Prostate gland (tissue), 2 donors: ENCODE measurements around the gene MYO16.

Experiments
- CTCF ChIP-seq, 4 experiments: fragments of 200-600 bp in 2 of 4; fragments of 450-650 bp in 2 of 4; sonication (generic) in 2 of 4; IDR thresholded peaks; 1 replicate in 3 of 4; 2 replicates in 1 of 4; pipeline ENCODE4 v1.5.1; 2016 to 2019; ENCODE audit warnings: antibody characterized with exemption in 4 of 4, mild to moderate bottlenecking in 2 of 4, moderate library complexity in 2 of 4
- POLR2A ChIP-seq: fragments of 450-650 bp; IDR thresholded peaks from one replicate; pipeline ENCODE4 v1.6.1; 2016; ENCODE audit warnings: antibody characterized with exemption, mild to moderate bottlenecking

GRCh38 chr13:109162248-109163036 lies 533.0 kb downstream of the MYO16 start:
- TF ChIP-seq CTCF (IDR thresholded peaks at IDR 0.05), result no peak
- no peak for TF ChIP-seq POLR2A
